Body of pancreas (tissue), 4 donors: ENCODE measurements around the gene ZNF507.

Experiments used
- POLR2A ChIP-seq, 3 donors: fragments of 450-650 bp; IDR thresholded peaks; one replicate each; pipeline ENCODE4 v1.6.1; 2016; ENCODE audit warnings: antibody characterized with exemption in 3 of 3, mild to moderate bottlenecking in 2 of 3
- TF ChIP-seq, protein P1 (sequence below), 7 experiments: fragments of 450-650 bp in 4 of 7; fragments of 200-600 bp in 3 of 7; sonication (generic) in 3 of 7; IDR thresholded peaks; one replicate each; pipeline ENCODE4 v1.5.1; 2016 to 2019; ENCODE audit warnings: antibody characterized with exemption in 7 of 7

DNA sequence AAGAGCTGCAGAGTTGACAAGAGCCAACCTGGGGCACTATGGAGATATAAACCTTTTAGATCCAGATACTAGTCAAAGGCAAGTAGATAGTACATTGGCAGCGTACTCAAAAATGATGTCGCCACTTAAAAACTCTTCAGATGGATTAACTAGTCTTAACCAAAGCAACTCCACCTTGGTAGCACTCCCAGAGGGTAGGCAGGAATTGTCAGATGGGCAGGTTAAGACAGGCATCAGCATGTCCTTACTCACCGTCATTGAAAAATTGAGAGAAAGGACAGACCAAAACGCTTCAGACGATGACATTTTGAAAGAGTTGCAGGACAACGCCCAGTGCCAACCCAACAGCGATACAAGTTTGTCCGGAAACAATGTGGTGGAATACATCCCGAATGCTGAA is 8.9 kb downstream of the ZNF507 start:
- TF ChIP-seq, protein P1, sequence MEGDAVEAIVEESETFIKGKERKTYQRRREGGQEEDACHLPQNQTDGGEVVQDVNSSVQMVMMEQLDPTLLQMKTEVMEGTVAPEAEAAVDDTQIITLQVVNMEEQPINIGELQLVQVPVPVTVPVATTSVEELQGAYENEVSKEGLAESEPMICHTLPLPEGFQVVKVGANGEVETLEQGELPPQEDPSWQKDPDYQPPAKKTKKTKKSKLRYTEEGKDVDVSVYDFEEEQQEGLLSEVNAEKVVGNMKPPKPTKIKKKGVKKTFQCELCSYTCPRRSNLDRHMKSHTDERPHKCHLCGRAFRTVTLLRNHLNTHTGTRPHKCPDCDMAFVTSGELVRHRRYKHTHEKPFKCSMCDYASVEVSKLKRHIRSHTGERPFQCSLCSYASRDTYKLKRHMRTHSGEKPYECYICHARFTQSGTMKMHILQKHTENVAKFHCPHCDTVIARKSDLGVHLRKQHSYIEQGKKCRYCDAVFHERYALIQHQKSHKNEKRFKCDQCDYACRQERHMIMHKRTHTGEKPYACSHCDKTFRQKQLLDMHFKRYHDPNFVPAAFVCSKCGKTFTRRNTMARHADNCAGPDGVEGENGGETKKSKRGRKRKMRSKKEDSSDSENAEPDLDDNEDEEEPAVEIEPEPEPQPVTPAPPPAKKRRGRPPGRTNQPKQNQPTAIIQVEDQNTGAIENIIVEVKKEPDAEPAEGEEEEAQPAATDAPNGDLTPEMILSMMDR (IDR thresholded peaks at IDR 0.05): no peak
- TF ChIP-seq POLR2A (IDR thresholded peaks at IDR 0.05): no peak
